HepG2 (cell line): Measurements from ENCODE around the gene ARHGEF3. TPM values are rescaled to one million over a fixed set of nuclear protein-coding genes. Genes with fewer than 3 reads are reported as not detected.

Source experiments
- AGO2 ChIP-seq: fragments of 200-400 bp; formaldehyde crosslinking; optimal IDR thresholded peaks from 2 replicates; pipeline ENCODE3; 2017; ENCODE audit warnings: mild to moderate bottlenecking, low read depth, low read length, moderate library complexity
- ATF2 ChIP-seq: sonication (generic); formaldehyde crosslinking; IDR thresholded peaks from 2 replicates; pipeline ENCODE4 v1.4.0; 2020; ENCODE audit warnings: missing genetic modification reagents
- CCDC6 ChIP-seq: sonication (generic); formaldehyde crosslinking; IDR thresholded peaks from 2 replicates; pipeline ENCODE4 v1.8.1; 2022; ENCODE audit warnings: mild to moderate bottlenecking, missing genetic modification reagents, moderate library complexity
- CHD4 ChIP-seq: fragments of 200-600 bp; sonication (generic); IDR thresholded peaks from 2 replicates; pipeline ENCODE4 v1.7.0; 2017; ENCODE audit warnings: mild to moderate bottlenecking, low read length, borderline replicate concordance
- ETS1 ChIP-seq: sonication (generic); formaldehyde crosslinking; IDR thresholded peaks from 2 replicates; pipeline ENCODE4 v1.4.0; 2020; ENCODE audit warnings: missing genetic modification reagents
- FLYWCH1 ChIP-seq: sonication (generic); formaldehyde crosslinking; IDR thresholded peaks from 2 replicates; pipeline ENCODE4 v1.8.1; 2023; ENCODE audit warnings: mild to moderate bottlenecking, missing genetic modification reagents
- KDM1A ChIP-seq: IDR thresholded peaks from 2 replicates; pipeline ENCODE4 v1.6.1; 2016; ENCODE audit warnings: missing compliant biosample characterization
- KDM5B ChIP-seq: sonication (generic); formaldehyde crosslinking; IDR thresholded peaks from 2 replicates; pipeline ENCODE4 v1.4.0; 2020; ENCODE audit warnings: missing genetic modification reagents, mild to moderate bottlenecking, borderline replicate concordance
- KLF12 ChIP-seq: sonication (generic); formaldehyde crosslinking; IDR thresholded peaks from 2 replicates; pipeline ENCODE4 v1.4.0; 2020; ENCODE audit warnings: missing genetic modification reagents, borderline replicate concordance
- MIER2 ChIP-seq: IDR thresholded peaks from 2 replicates; pipeline ENCODE4 v1.6.1; 2016; ENCODE audit warnings: missing biosample characterization, missing genetic modification reagents
- PHB2 ChIP-seq: fragments of 450-650 bp; IDR thresholded peaks from 2 replicates; pipeline ENCODE4 v1.6.1; 2018; ENCODE audit not compliant: partially characterized antibody
- SMARCE1 ChIP-seq: fragments of 450-650 bp; IDR thresholded peaks from 2 replicates; pipeline ENCODE4 v1.6.1; 2017; ENCODE audit warnings: borderline replicate concordance
- U2AF2 ChIP-seq: fragments of 200-400 bp; formaldehyde crosslinking; IDR thresholded peaks from 2 replicates; pipeline ENCODE4 v1.6.1; 2017; ENCODE audit warnings: low read depth, mild to moderate bottlenecking, low read length
- ZBTB21 ChIP-seq: sonication (generic); formaldehyde crosslinking; IDR thresholded peaks from 2 replicates; pipeline ENCODE4 v1.4.0; 2020; ENCODE audit warnings: missing genetic modification reagents
- ZMYM3 ChIP-seq: sonication (generic); formaldehyde crosslinking; IDR thresholded peaks from 2 replicates; pipeline ENCODE4 v1.5.1; 2020; ENCODE audit warnings: mild to moderate bottlenecking, missing genetic modification reagents
- ZNF12 ChIP-seq: sonication (generic); formaldehyde crosslinking; IDR thresholded peaks from 2 replicates; pipeline ENCODE4 v1.5.0; 2020; ENCODE audit warnings: missing genetic modification reagents
- ZNF275 ChIP-seq: sonication (generic); formaldehyde crosslinking; IDR thresholded peaks from 2 replicates; pipeline ENCODE4 v1.8.0; 2022; ENCODE audit warnings: missing genetic modification reagents, mild to moderate bottlenecking, inconsistent platforms, borderline replicate concordance
- ZNF441 ChIP-seq: sonication (generic); formaldehyde crosslinking; IDR thresholded peaks from 2 replicates; pipeline ENCODE4 v1.7.0; 2021; ENCODE audit warnings: missing genetic modification reagents, borderline replicate concordance
- ZNF512B ChIP-seq: sonication (generic); formaldehyde crosslinking; IDR thresholded peaks from 2 replicates; pipeline ENCODE4 v1.5.1; 2020; ENCODE audit warnings: missing genetic modification reagents, mild to moderate bottlenecking, borderline replicate concordance
- polyA plus RNA-seq, 8 experiments: library from polyadenylated mRNA; depleted of rRNA in 3 of 8; stranded (reverse) in 7 of 8; unstranded in 1 of 8; fragments of >200 nt; fragmentation: Illumina TruSeq in 4 of 8; extraction: Trizol in 4 of 8; gene quantifications; 2 replicates each; pipeline versions ENCODE4 v1.2.1 to v1.2.3, GENCODE V29; 2011 to 2016; ENCODE audit warnings: low read depth in 4 of 8, missing spikeins in 1 of 8, mixed read lengths in 1 of 8; ENCODE audit not compliant: insufficient read depth in 1 of 8
- total RNA-seq, 5 experiments: library from RNA; depleted of rRNA; stranded (reverse); fragments of >200 nt; fragmentation: Illumina TruSeq; extraction: Trizol; gene quantifications; 2 replicates each; pipeline ENCODE4 v1.2.3, GENCODE V29; 2016; ENCODE audit warnings: low read depth in 1 of 5

Gene ARHGEF3
- total and polyA plus RNA-seq, 2 of the 13 experiments (the other 11 are each of a cell fraction or from before 2014, with no cell fraction given), result 14.8 to 23.1 TPM

- no peak for TF ChIP-seq ZBTB21 (CRISPR knock-in tag)
- no peak for TF ChIP-seq ZMYM3 (CRISPR knock-in tag)
- TF ChIP-seq CHD4, result no peak
- TF ChIP-seq ZNF512B (CRISPR knock-in tag), result no peak
- TF ChIP-seq KDM1A (CRISPR knock-in tag), result no peak
- no peak for TF ChIP-seq U2AF2
- TF ChIP-seq CCDC6 (CRISPR knock-in tag), result no peak; the same call in 1 of the 2 replicates
- no peak for TF ChIP-seq ATF2 (CRISPR knock-in tag)
- no peak for TF ChIP-seq MIER2 (CRISPR knock-in tag)
- TF ChIP-seq ZNF441, result peak; percentile 79
- TF ChIP-seq ETS1 (CRISPR knock-in tag), result peak; percentile 93
- peak; percentile 69 for TF ChIP-seq AGO2
- peak; percentile 86; the same call in 1 of the 2 replicates for TF ChIP-seq KLF12 (CRISPR knock-in tag)
- TF ChIP-seq FLYWCH1 (CRISPR knock-in tag), result no peak
- TF ChIP-seq ZNF275 (CRISPR knock-in tag), result no peak; the same call in 1 of the 2 replicates
- TF ChIP-seq ZNF12 (CRISPR knock-in tag), result no peak
- peak; percentile 98 for TF ChIP-seq KDM5B
- no peak for TF ChIP-seq SMARCE1
- TF ChIP-seq PHB2, result no peak
Observed at GRCh38 chr3:56683122-56683817, 118.5 kb downstream of the ARHGEF3 start, which contains the start of gene TASOR (continued).
